Activated CD4-positive, alpha-beta T cell treated with anti-CD3 and anti-CD28 coated beads for 1 hour (primary cell): Measurements from ENCODE around the gene ULBP3.
"Not testable (repeated sequence)": the region's sequence is repeated elsewhere in the genome, so short reads cannot be mapped to it uniquely, and the experiment has no call there.

ENCODE experiments used
- DNase-seq: peaks from one replicate; pipeline ENCODE4 v3.0.0-alpha.2; 2020

Gene ULBP3

DNA sequence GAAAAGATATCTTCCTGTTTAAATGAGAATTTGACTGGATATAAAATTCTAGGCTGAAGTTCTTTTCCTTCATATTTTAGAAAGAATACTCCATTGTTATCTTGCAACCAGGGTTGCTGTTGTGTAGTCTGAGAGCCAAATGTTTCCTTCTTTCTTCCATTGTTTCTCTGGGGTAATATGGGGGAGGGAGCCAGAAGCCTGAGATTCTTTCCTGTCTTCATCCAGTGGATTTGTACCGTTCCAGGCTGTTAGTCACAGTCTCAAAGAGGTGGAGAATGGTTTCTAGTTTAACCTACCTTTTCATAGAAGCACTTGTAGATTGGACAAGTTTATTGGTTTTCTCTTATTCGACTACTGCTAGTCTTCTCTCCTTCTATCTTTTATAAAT lies 6.1 kb upstream of the ULBP3 start:
- no peak for DNase-seq

- DNase-seq, result not testable (repeated sequence)
Observed at GRCh38 chr6:150074396-150075033, 5.6 kb upstream of the ULBP3 start.

DNA sequence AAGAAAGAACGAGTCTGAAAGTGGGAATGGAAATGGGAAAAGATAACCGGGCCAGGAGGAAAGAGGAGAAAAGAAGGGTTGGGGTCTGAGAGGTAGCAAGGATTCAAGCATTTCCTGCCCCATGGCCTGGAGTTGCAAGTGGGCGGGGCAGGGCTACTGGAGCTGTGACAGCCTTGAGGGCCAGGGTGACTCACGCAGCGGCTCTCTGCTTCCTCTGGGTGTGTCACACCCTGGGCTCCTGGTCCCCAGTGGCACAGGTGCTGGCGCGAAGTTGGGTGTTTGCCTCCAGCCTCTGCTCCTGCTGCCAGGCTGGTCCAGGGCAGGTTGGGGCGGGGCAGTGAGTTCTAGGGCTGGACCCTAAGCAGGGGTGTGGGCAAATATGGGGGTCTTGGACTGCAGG lies 3.3 kb upstream of the ULBP3 start:
- DNase-seq, result no peak

DNA sequence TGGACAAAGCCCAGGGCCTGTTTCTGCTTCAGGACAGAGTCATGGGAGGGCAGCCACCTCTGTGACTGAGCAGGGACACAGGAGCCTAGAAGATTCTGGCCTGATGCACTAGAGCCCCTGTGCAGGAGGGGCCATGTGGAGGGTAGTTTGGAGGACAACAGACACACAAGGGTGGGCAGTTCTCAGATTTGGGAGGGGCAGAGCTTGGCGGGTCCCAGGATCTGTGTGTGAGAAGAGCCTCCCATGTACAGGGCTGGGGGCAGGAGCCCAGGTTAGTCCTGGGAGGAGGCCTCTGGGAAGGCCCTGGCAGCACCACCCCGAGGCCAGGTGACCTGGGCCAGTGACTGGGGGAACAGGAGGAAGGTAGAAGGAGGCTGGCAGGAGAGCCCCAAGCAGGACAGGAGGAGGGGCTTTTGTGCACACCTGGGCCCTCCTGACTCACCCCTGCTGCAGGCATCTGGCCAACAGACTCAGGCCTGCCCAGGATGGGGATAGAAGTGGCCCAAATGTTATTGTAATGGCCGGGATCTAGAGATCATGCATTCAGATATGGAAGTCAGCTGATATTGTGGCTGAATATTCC lies 1.4 kb upstream of the ULBP3 start:
- no peak for DNase-seq

GRCh38 chr6:150069706-150070105 lies 785 bp upstream of the ULBP3 start:
- DNase-seq, result no peak

- no peak for DNase-seq
Observed at GRCh38 chr6:150068151-150068550, 770 bp downstream of the ULBP3 start.

DNA sequence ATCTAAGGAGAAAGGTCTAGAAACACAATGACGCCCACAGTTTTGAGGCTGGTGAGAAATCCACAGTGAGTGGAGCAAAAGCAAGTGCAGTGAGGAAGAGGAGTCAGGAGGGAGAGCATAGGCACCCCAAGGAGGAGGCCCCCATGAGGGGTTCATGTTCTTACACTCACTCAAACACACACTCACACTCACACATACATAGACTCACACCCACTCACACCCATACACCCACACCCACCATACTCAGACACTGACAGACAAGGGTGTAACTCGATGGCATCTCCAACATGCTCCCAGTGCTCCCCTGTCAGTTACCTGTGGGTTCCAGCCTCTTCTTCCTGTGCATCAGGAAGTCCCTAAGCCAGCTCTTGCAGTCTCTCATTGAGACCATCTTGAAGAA lies 3.8 kb downstream of the ULBP3 start:
- no peak for DNase-seq

DNA sequence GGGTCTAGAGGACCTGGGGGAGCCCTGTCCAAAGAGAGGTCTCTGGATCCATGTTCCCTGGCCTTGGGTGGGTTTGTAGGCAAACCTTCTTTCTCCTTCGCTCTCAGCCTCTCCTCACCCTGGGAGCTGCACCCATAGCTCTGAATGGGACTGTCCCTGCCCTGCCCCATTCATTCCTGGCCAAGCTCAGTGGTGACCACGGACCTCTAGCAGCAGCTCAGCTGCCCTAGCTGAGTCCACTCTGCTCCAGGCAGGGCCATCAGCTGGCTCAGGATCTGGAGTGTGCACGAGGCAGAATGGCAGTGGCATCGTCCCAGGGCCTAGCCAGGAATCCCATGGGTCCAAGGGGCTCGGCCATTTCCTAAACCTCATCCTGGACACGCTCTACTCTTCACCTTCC lies 5.3 kb downstream of the ULBP3 start:
- DNase-seq, result no peak

- not testable (repeated sequence) for DNase-seq
Observed at GRCh38 chr6:150059973-150060372, 8.9 kb downstream of the ULBP3 start.

DNA sequence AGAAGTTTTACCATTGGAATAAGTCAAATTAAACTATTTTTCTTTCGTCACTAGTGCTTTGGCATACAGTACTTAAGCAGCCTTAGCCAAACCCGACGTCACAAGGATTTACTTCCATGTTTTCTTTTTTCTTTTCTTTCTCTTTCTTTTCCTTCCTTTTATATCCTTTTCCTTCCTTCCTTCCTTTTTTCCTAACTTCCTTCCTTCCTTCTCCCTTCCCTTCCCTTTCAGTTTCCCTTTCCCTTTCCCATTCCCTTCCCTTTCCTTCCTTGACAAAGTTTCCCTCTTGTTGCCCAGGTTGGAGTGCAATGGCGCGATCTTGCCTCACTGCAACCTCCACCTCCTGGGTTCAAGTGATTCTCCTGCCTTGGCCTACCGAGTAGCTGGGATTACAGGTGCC lies 9.9 kb downstream of the ULBP3 start:
- DNase-seq, result no peak

DNA sequence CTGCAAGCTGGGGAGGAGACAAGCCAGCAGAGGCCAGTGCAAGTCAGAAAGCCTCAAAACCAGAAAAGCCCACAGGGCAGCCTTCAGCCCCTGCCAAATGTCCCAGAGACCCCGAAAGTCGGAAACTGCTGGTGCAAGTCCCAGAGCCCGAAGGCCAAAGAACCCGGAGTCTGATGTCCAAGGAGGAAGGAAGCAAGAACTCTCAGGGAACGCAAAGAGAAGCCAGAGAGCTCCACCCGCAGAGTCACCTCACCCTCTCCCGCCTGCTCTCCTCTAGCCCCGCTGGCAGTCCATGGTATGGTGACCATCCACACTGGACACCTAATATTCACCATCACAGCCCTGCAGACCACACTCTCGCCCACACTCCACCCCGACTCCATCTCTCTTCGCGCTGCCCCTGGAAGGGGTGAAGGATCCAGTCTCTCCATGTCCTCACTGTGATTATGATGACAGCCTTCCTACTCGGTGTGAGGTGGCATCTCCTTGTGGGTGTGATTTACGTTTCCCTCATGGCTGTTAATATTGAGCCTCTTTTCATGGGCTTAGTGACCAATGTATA lies 10.6 kb downstream of the ULBP3 start:
- DNase-seq, result no peak

GRCh38 chr6:150057501-150057951 lies 11.4 kb downstream of the ULBP3 start:
- no peak for DNase-seq

GRCh38 chr6:150056916-150057315 lies 12.0 kb downstream of the ULBP3 start:
- no peak for DNase-seq

DNA sequence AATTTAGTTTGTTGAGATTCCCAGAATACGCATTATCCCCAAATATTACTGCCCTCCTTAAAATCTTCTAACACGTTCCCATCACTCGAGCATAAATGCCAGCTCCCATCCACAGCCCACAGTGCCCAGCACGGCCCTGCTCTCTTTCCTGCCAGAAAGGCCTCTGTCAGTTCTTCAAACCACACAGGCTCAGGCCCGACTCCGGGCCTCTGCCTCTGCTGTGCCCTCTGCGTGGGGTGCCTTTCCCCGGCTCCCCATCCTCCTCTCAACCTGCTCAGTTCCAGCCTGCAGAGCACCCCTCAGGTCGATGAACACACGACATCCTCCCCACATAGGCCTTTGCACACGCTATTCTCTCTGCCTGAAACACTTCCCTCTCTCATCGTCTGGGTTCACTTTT lies 12.8 kb downstream of the ULBP3 start:
- no peak for DNase-seq

DNA sequence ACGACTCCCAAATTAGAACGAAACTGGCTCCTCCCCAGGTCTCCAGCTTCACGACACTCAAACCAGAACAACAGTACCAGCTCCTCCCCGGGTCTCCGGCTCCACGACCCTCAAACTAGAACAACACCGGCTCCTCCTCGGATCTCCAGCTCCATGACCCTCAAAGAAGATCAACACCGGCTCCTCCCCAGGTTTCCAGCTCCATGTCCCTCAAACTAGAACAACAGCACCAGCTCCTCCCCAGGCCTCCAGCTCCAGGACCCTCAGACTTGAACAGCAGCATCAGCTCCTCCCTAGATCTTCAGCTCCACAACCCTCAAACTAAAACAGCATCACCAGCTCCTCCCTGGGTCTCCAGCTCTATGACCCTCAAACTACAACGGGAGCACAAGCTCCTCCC lies 13.8 kb downstream of the ULBP3 start:
- no peak for DNase-seq

- DNase-seq, result no peak
Observed at GRCh38 chr6:150053450-150053849, 15.5 kb downstream of the ULBP3 start.

GRCh38 chr6:150050846-150051245 lies 18.1 kb downstream of the ULBP3 start:
- DNase-seq, result no peak

DNA sequence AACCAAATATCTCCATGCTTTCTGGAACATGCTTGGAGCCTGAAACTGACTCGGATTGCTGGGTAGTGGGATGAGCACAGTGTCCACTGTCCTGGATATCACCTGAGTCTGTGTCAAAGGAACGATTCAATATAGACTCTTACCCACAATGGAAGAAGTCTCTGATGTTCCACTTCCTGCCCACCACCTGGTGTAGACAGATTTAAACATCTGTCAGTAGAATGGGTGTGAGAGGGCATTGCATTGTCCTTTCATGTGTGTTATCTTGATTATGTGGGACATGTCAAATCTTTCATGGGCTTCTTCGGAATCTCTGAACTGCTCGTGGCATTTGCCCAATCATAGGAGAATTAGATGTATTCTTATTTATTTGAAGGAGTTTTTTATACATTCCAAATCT lies 20.8 kb downstream of the ULBP3 start:
- DNase-seq, result no peak

GRCh38 chr6:150046943-150047342 lies 22.0 kb downstream of the ULBP3 start:
- DNase-seq, result no peak

DNA sequence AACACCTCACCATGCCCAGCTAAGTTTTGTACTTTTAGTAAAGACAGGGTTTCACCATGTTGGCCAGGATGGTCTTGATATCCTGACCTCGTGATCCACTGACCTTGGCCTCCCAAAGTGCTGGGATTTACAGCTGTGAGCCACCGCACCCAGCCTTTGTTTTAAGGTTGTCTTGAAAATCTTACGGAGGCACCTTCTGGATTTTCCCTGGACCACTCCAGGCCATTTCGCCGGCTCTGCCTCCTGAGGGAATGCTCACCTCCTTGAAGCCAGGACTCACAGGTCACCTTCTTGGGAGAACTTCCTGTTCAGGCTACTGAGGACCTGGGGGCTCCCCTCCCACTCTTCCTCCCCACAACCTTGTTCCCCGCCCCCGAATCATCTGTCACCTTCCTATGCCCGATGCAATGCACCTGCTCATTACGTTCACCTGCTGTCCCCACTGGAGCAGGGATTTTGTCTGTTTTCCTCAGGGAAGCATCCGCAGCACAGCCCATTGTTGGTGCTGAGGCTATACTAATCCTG lies 24.2 kb downstream of the ULBP3 start:
- no peak for DNase-seq

DNA sequence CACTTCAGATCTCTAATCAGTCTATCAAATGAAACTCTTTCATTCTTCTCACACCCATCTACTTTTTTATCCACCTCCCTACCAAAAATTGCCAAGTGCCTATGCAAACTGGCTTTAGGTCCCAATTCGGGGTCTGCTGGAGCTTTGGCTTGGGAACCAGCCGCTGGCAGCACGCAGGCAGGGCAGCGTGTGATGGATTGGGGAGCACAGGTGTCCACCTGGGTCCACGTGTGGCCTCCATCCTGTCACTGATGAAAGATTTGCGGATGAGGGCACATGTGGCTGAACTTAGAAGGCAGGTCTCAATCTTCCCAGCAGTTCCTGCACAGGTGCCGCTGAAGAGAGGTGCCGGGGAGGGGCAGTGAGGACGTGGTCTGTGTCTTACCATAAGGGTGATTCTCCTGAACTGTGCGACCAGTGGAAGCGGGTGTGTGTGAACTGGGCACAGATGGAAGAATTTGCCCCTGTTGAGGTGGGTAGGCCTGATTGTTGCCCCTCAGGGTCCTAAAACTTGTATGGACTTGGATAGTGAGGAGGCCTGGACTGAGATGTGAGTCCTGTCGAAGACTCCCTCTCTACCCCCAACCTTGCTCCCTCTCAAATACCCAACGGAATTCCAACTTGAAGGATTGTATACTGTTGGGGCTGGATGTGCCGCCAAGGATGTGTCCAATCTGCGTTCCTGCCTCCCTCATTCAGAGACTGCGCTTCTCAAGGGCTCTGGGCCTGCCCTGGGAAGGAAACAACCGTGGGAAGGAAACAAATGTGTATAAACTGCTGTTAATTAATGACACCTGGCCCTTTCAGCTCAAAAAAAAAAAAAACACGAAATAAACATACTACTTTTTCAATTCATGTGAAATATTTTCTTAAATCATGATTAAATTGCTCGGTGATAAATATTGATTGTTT lies 25.2 kb downstream of the ULBP3 start:
- DNase-seq, result no peak

GRCh38 chr6:150043096-150043495 lies 25.8 kb downstream of the ULBP3 start:
- no peak for DNase-seq
